Neural cell (in vitro differentiated cells): ENCODE measurements around the gene OR4D1.

Source experiments
- EP300 ChIP-seq: fragments of 450-650 bp; conservative IDR thresholded peaks from 2 replicates; pipeline ENCODE4 v1.6.1; 2014; ENCODE audit warnings: antibody characterized with exemption, mild to moderate bottlenecking, moderate library complexity; ENCODE audit not compliant: poor library complexity, severe bottlenecking
- EZH2 ChIP-seq: fragments of 200-600, 300-800 bp; shearing (Covaris generic), sonication (generic); IDR thresholded peaks from 2 replicates; pipeline ENCODE4 v1.6.1; 2014; ENCODE audit warnings: antibody characterized with exemption, low read length, borderline replicate concordance, mild to moderate bottlenecking; ENCODE audit not compliant: insufficient read depth, poor library complexity, severe bottlenecking
- MXI1 ChIP-seq: fragments of 450-650 bp; conservative IDR thresholded peaks from 2 replicates; pipeline ENCODE4 v1.6.1; 2014; ENCODE audit warnings: antibody characterized with exemption, mild to moderate bottlenecking; ENCODE audit not compliant: poor library complexity, severe bottlenecking
- POLR2AphosphoS5 ChIP-seq: IDR thresholded peaks from 2 replicates; pipeline ENCODE4 v1.6.1; 2012
- TAF1 ChIP-seq: IDR thresholded peaks from 2 replicates; pipeline ENCODE4 v1.6.1; 2012; ENCODE audit warnings: low read depth
- TF ChIP-seq, protein P1 (sequence below): fragments of 450-650 bp; IDR thresholded peaks from 2 replicates; pipeline ENCODE4 v1.5.1; 2014; ENCODE audit warnings: antibody characterized with exemption, mild to moderate bottlenecking, moderate library complexity; ENCODE audit not compliant: poor library complexity, severe bottlenecking

DNA sequence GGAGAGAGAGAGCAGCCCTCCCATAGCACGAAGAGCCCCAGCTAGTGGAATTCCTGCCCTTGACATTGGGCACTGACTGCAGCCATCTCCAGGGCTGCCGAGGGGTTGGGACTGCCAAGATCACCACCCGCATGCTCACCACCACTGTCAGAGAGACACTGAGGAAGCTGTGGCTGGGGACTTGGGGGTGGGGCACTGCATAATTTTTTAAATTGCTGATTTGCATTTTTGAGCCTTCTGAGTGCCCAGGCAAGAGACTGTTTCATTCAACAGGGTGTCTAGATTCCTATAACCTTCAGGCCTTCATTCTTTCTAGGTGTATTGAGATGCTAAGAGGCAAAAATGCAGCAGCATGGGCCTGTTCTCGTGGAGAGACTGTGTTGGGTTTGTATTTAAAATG, 35.3 kb downstream of the OR4D1 start:
- TF ChIP-seq TAF1 (no peak), MXI1 (no peak), EZH2 (no peak), EP300 (no peak), POLR2AphosphoS5 (no peak)
- TF ChIP-seq, protein P1, sequence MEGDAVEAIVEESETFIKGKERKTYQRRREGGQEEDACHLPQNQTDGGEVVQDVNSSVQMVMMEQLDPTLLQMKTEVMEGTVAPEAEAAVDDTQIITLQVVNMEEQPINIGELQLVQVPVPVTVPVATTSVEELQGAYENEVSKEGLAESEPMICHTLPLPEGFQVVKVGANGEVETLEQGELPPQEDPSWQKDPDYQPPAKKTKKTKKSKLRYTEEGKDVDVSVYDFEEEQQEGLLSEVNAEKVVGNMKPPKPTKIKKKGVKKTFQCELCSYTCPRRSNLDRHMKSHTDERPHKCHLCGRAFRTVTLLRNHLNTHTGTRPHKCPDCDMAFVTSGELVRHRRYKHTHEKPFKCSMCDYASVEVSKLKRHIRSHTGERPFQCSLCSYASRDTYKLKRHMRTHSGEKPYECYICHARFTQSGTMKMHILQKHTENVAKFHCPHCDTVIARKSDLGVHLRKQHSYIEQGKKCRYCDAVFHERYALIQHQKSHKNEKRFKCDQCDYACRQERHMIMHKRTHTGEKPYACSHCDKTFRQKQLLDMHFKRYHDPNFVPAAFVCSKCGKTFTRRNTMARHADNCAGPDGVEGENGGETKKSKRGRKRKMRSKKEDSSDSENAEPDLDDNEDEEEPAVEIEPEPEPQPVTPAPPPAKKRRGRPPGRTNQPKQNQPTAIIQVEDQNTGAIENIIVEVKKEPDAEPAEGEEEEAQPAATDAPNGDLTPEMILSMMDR, result no peak
